Measurements from ENCODE around the gene USP17L24. TPM values are rescaled to one million over a fixed set of nuclear protein-coding genes. Genes with fewer than 3 reads are reported as not detected.
"Not testable (repeated sequence)": the region's sequence is repeated elsewhere in the genome, so short reads cannot be mapped to it uniquely, and the experiment has no call there.

Gene USP17L24
- total RNA-seq, 1 experiment from 2014 or later: not detected

DNA sequence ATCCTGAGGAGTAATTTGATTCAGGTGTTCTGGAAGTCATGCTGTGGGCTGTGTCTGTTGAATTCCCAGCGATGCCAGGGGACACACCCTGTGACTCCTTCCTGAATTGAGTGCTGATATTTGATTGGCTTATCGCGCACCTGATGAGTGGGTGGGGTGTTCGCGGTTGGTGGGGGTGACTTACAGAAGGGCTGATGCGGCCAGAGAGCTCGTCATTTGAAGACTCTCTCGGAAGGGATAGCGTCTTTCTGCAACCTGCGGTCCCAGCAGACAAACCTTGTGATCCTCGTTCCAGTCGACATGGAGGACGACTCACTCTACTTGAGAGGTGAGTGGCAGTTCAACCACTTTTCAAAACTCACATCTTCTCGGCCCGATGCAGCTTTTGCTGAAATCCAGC, 23.6 kb downstream of the USP17L24 start, which contains the start of gene USP17L28:
Gene USP17L28 (plus strand): TSS at position 301 of the 400 bp plus-strand sequence. CDS start 0 bp downstream, at position 301.
- CTCF ChIA-PET; H3K9me3 ChIP-seq (ENCODE audit: low read length); H3K36me3 ChIP-seq (ENCODE audit: low read depth, low read length); DNase-seq; H4K20me1 ChIP-seq (ENCODE audit: low read length); H3K4me1 ChIP-seq (ENCODE audit: insufficient read depth, low read length); H3K9ac ChIP-seq (ENCODE audit: low read length); ATAC-seq; POLR2A ChIA-PET (ENCODE audit: unreplicated experiment); H3K27ac ChIP-seq (ENCODE audit: low read length); intact Hi-C loops (cut with micrococcal nuclease); H3K9me2 ChIP-seq (replicated peaks; ENCODE audit: low read length); H3K4me2 ChIP-seq (ENCODE audit: low read length); H3K4me3 ChIP-seq (ENCODE audit: low read length); H3F3A ChIP-seq (ENCODE audit: low read length, unreplicated experiment); H2AFZ ChIP-seq (ENCODE audit: low read length); H3K79me2 ChIP-seq (ENCODE audit: low read length); H3K27me3 ChIP-seq (ENCODE audit: low read length); BruUV-seq (replicated peaks): not testable (repeated sequence)

DNA sequence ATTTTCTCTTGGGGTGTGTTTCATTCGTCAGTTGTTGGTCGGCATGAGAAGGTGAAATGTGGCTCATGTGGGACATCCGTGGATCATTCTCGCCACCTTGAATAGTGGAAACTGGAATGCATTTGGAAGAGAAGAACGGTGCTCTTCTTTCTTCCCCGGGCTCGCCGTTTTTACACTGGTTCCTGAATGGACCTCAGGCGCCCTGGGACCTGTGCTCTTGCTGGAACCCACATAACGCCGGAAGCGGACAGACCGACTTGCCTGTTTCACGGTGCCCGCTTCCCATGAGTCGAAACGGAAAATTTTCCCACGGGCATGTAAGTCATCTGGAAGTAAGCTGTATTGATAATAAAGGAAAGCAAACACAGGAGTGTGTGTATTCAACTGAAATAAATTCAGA, 25.9 kb downstream of the USP17L24 start:
- POLR2A ChIA-PET (ENCODE audit: unreplicated experiment); H4K20me1 ChIP-seq (ENCODE audit: low read length): not testable (repeated sequence)

GRCh38 chr4:9353338-9353737, 28.4 kb downstream of the USP17L24 start, which contains the start of gene USP17L29:
Gene USP17L29, plus strand, starts transcription at chr4:9353638. Its CDS starts 0 bp downstream, at chr4:9353638.
- H3K79me2 ChIP-seq (ENCODE audit: low read length); H3K36me3 ChIP-seq (ENCODE audit: low read depth, low read length); H3K9me3 ChIP-seq (ENCODE audit: low read length); H3K4me3 ChIP-seq (ENCODE audit: low read length); intact Hi-C loops (cut with micrococcal nuclease); H3K9me2 ChIP-seq (replicated peaks; ENCODE audit: low read length); H2AFZ ChIP-seq (ENCODE audit: low read length); H3K9ac ChIP-seq (ENCODE audit: low read length); ATAC-seq; H3F3A ChIP-seq (ENCODE audit: low read length, unreplicated experiment); POLR2A ChIA-PET (ENCODE audit: unreplicated experiment); H3K27me3 ChIP-seq (ENCODE audit: low read length); BruUV-seq (replicated peaks); CTCF ChIA-PET; H3K4me2 ChIP-seq (ENCODE audit: low read length); H4K20me1 ChIP-seq (ENCODE audit: low read length); H3K27ac ChIP-seq (ENCODE audit: low read length); H3K4me1 ChIP-seq (ENCODE audit: insufficient read depth, low read length); DNase-seq: not testable (repeated sequence)

More for the DNA sequence above, 25.9 kb downstream of the USP17L24 start:
- H3F3A ChIP-seq (ENCODE audit: low read length, unreplicated experiment); H3K36me3 ChIP-seq (ENCODE audit: low read depth, low read length); H3K79me2 ChIP-seq (ENCODE audit: low read length); H3K4me3 ChIP-seq (ENCODE audit: low read length); intact Hi-C loops (cut with micrococcal nuclease); H3K9me2 ChIP-seq (replicated peaks; ENCODE audit: low read length); H3K9me3 ChIP-seq (ENCODE audit: low read length); H2AFZ ChIP-seq (ENCODE audit: low read length); H3K27ac ChIP-seq (ENCODE audit: low read length); BruUV-seq (replicated peaks); DNase-seq; CTCF ChIA-PET; H3K27me3 ChIP-seq (ENCODE audit: low read length); ATAC-seq; H3K9ac ChIP-seq (ENCODE audit: low read length); H3K4me2 ChIP-seq (ENCODE audit: low read length); H3K4me1 ChIP-seq (ENCODE audit: insufficient read depth, low read length): not testable (repeated sequence)

- POLR2A ChIA-PET (ENCODE audit: unreplicated experiment); ATAC-seq; H3K36me3 ChIP-seq (ENCODE audit: low read depth, low read length); H3K79me2 ChIP-seq (ENCODE audit: low read length); H3K9me2 ChIP-seq (replicated peaks; ENCODE audit: low read length); H3K9me3 ChIP-seq (ENCODE audit: low read length); H4K20me1 ChIP-seq (ENCODE audit: low read length); H3F3A ChIP-seq (ENCODE audit: low read length, unreplicated experiment); intact Hi-C loops (cut with micrococcal nuclease); BruUV-seq (replicated peaks); H3K9ac ChIP-seq (ENCODE audit: low read length); H2AFZ ChIP-seq (ENCODE audit: low read length); H3K4me1 ChIP-seq (ENCODE audit: insufficient read depth, low read length); H3K27ac ChIP-seq (ENCODE audit: low read length); H3K27me3 ChIP-seq (ENCODE audit: low read length); DNase-seq; H3K4me3 ChIP-seq (ENCODE audit: low read length); H3K4me2 ChIP-seq (ENCODE audit: low read length); CTCF ChIA-PET: not testable (repeated sequence)
These were observed 37.9 kb downstream of the USP17L24 start, which contains the start of gene USP17L30 for GRCh38 chr4:9362829-9363228. Gene USP17L30, plus strand, starts transcription at chr4:9363129. Its CDS starts 0 bp downstream, at chr4:9363129.

Other genes with a start within 250 kb of the USP17L24 start
- not detected in 2 replicates for gene FAM90A26, start 154.8 kb upstream of the USP17L24 start, total RNA-seq (2014; rRNA removed)
- gene USP17L10, start 114.5 kb upstream of the USP17L24 start, total RNA-seq (2014; rRNA removed): not detected in 2 replicates
- not detected in 2 replicates for gene USP17L11, start 109.8 kb upstream of the USP17L24 start, total RNA-seq (2014; rRNA removed)
- not detected in 2 replicates for gene USP17L12, start 105.0 kb upstream of the USP17L24 start, total RNA-seq (2014; rRNA removed)
- gene USP17L13, start 100.3 kb upstream of the USP17L24 start, total RNA-seq (2014; rRNA removed): not detected in 2 replicates
- gene USP17L15, start 90.8 kb upstream of the USP17L24 start, total RNA-seq (2014; rRNA removed): not detected in 2 replicates
- gene USP17L17, start 81.3 kb upstream of the USP17L24 start, total RNA-seq (2014; rRNA removed): not detected in 2 replicates
- gene USP17L18, start 76.5 kb upstream of the USP17L24 start, total RNA-seq (2014; rRNA removed): not detected in 2 replicates
- gene USP17L19, start 71.8 kb upstream of the USP17L24 start, total RNA-seq (2014; rRNA removed): not detected in 2 replicates
- not detected in 2 replicates for gene USP17L20, start 67.0 kb upstream of the USP17L24 start, total RNA-seq (2014; rRNA removed)
- gene USP17L21, start 62.3 kb upstream of the USP17L24 start, total RNA-seq (2014; rRNA removed): not detected in 2 replicates
- gene USP17L22, start 57.5 kb upstream of the USP17L24 start, total RNA-seq (2014; rRNA removed): not detected in 2 replicates
- not detected in 2 replicates for gene USP17L25, start 4.7 kb downstream of the USP17L24 start, total RNA-seq (2014; rRNA removed)
- not detected in 2 replicates for gene USP17L26, start 9.5 kb downstream of the USP17L24 start, total RNA-seq (2014; rRNA removed)
- gene USP17L5, start 14.2 kb downstream of the USP17L24 start, total RNA-seq (2014; rRNA removed): not detected in 2 replicates
- gene USP17L27, start 19.0 kb downstream of the USP17L24 start, total RNA-seq (2014; rRNA removed): not detected in 2 replicates
- not detected in 2 replicates for gene USP17L28, start 23.7 kb downstream of the USP17L24 start, total RNA-seq (2014; rRNA removed)
- gene USP17L29, start 28.5 kb downstream of the USP17L24 start, total RNA-seq (2014; rRNA removed): not detected in 2 replicates
- gene USP17L30, start 38.0 kb downstream of the USP17L24 start, total RNA-seq (2014; rRNA removed): not detected in 2 replicates
- not detected in 2 replicates for gene DEFB131A, start 119.2 kb downstream of the USP17L24 start, total RNA-seq (2014; rRNA removed)